ENCODE results near the gene REP15. TPM values are rescaled to one million over a fixed set of nuclear protein-coding genes. Genes with fewer than 3 reads are reported as not detected.
A peak's percentile ranks its signal among the peaks of the same experiment; 100 is the strongest.

Gene REP15
- total and polyA plus RNA-seq, 2 of the 4 experiments (the other 2 are of a cell fraction), result 0.48 to 2.2 TPM

DNA sequence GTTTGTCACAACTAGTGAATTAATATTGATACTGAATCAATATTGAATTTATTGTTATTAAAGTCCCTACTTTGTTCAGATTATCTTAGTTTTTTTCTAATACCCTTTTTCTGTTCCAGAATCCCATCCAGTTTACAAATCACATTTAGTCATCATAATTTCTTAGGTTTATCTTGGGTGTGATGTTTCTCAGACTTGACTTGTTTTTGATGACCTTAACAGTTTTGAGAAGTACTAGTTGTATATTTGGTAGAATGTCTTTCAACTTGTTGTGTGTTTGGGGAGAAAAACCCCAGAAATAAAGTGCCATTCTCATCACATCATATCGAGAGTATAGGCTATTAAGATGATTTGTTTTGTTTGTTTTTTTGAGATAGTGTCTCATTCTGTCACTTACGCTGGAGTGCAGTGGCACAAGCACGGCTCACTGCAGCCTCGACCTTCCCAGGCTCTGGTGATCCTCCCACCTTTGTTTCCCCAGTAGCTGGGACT is 33.9 kb downstream of the REP15 start:
- no peak overlapping the region for H2BK120ac ChIP-seq (ENCODE audit: low read depth, low read length)
- H2AK5ac ChIP-seq (ENCODE audit: low read depth, low read length), result no peak overlapping the region
- peaks cover 17% of the 10 kb centered on the region for H3K36me3 ChIP-seq (ENCODE audit: control insufficient read depth, insufficient read depth, low read length)
- TF ChIP-seq MAFK (IDR thresholded peaks at IDR 0.05; ENCODE audit: low read depth, low read length), result peak; percentile 74
- TF ChIP-seq RAD21 (IDR thresholded peaks at IDR 0.05; ENCODE audit: low read length), result no peak
- peaks cover 9 to 16% of the 10 kb centered on the region in 2 experiments for H3K79me1 ChIP-seq (ENCODE audit: low read depth in 1 of 2, low read length in 2 of 2)
- H4K8ac ChIP-seq (ENCODE audit: low read depth in 2 of 2, low read length in 2 of 2), result no peak overlapping the region
- no peak overlapping the region for H3K18ac ChIP-seq (ENCODE audit: low read depth, low read length)
- H3K9me3 ChIP-seq (ENCODE audit: control insufficient read depth, insufficient read depth, low read length), result no peaks in the 10 kb centered on the region
- no peak overlapping the region for H3K14ac ChIP-seq (replicated peaks; ENCODE audit: low read depth, low read length)
- ChIA-PET CTCF (no interaction called here), POLR2A (ENCODE audit: unreplicated experiment) (no interaction called here)
- 100% methylated on average over 1 of the region's 4 CpGs; no CpG with 5 or more reads in 1 of the 2 experiments for WGBS, 2 experiments (ENCODE audit: extremely low coverage in 2 of 2, insufficient read length in 1 of 2)
- no TSS peak for BruUV-seq (replicated peaks)
- no peaks in the 10 kb centered on the region for H3K27me3 ChIP-seq (ENCODE audit: control insufficient read depth, insufficient read depth, low read length)
- DNase-seq, result no peak
- no peak overlapping the region for H3K9ac ChIP-seq (ENCODE audit: low read depth, low read length)
- H4K91ac ChIP-seq (ENCODE audit: insufficient read depth, low read depth, low read length), result no peak overlapping the region
- H2AK9ac ChIP-seq (replicated peaks; ENCODE audit: low read depth, low read length, poor library complexity), result no peak overlapping the region
- no peak overlapping the region for H3K27ac ChIP-seq (ENCODE audit: insufficient read depth, low read length)
- no peak overlapping the region for H2AFZ ChIP-seq (replicated peaks; ENCODE audit: low read length, poor library complexity)
- no peak for ATAC-seq (ENCODE audit: low read depth)
- dilution Hi-C loops (cut with HindIII; ENCODE audit: low sequenced_read_pairs, unreplicated experiment), result no loop called here
- no peak overlapping the region for H3K4me2 ChIP-seq (ENCODE audit: low read depth, low read length)
- no peaks in the 10 kb centered on the region for H3K9me1 ChIP-seq (ENCODE audit: insufficient read depth, low read length)
- no peak overlapping the region for H3K23ac ChIP-seq (ENCODE audit: low read depth, low read length)
- H3K56ac ChIP-seq (ENCODE audit: extremely low read depth, insufficient read depth, low read length), result no peak overlapping the region
- no peaks in the 10 kb centered on the region for H3K4me1 ChIP-seq (ENCODE audit: control insufficient read depth, insufficient read depth, low read length)
- H2BK5ac ChIP-seq (ENCODE audit: low read depth, low read length, poor library complexity, severe bottlenecking), result no peak overlapping the region
- intact Hi-C loops (cut with micrococcal nuclease), result loop anchor here (5.0 to 10.0 kb wide), 2 partner anchors 92 to 1265 kb away; no protein-coding TSS in a partner anchor
- no peaks in the 10 kb centered on the region for H4K20me1 ChIP-seq (ENCODE audit: insufficient read depth, low read length)
- no peak overlapping the region for H3K4me3 ChIP-seq (ENCODE audit: insufficient read depth, low read depth, low read length)
- no peak overlapping the region for H2BK20ac ChIP-seq (ENCODE audit: low read depth, low read length)
- H2BK15ac ChIP-seq (ENCODE audit: low read depth, low read length), result no peak overlapping the region
- H3K4ac ChIP-seq (ENCODE audit: low read depth, low read length), result no peak overlapping the region
- H4K5ac ChIP-seq (ENCODE audit: low read depth, low read length), result no peak overlapping the region
- in situ Hi-C loops (cut with MboI; ENCODE audit: low sequenced_read_pairs), result loop anchor here (5.0 to 25.0 kb wide), 3 partner anchors 217 to 1257 kb away; no protein-coding TSS in a partner anchor

All from IMR-90 (cell line).